Activated CD8-positive, alpha-beta memory T cell treated with anti-CD3 and anti-CD28 coated beads for 36 hours (primary cell): ENCODE results near the gene ATP11C. TPM values are rescaled to one million over a fixed set of nuclear protein-coding genes. Genes with fewer than 3 reads are reported as not detected.

Experiments used
- CTCF ChIA-PET: fragments of 350-600 bp; sonication (Branson Sonifier 250); formaldehyde crosslinking; loops from one replicate; lab custom pipeline; 2021; ENCODE audit warnings: antibody characterized with exemption; lab: Charles Lee
- POLR2A ChIA-PET: fragments of 350-600 bp; sonication (Branson Sonifier 250); formaldehyde crosslinking; loops from one replicate; lab custom pipeline; 2021; ENCODE audit warnings: antibody characterized with exemption; lab: Charles Lee
- total RNA-seq, 2 experiments: library from RNA; stranded (reverse); gene quantifications; one replicate each; pipeline ENCODE4 v1.2.3, GENCODE V29; 2021

Gene ATP11C
- total RNA-seq, 2 experiments from 2014 or later = 18.6 to 20.2 TPM

GRCh38 chrX:139680356-139680755 is 252.5 kb downstream of the ATP11C start:
- CTCF ChIA-PET = no interaction called here
- POLR2A ChIA-PET = no interaction called here

Other genes with a start within 250 kb of the ATP11C start
- under 1 TPM; 0.11 to 0.15 TPM for gene MCF2, start 224.9 kb downstream of the ATP11C start, total RNA-seq
- gene CXorf66, start 32.5 kb upstream of the ATP11C start, total RNA-seq = not detected